Activated T-cell treated with anti-CD3 and anti-CD28 coated beads for 24 hours (primary cell): ENCODE measurements around the gene HSP90AA1.
"Not testable (repeated sequence)": the region's sequence is repeated elsewhere in the genome, so short reads cannot be mapped to it uniquely, and the experiment has no call there.

Experiments
- DNase-seq: peaks from one replicate; pipeline ENCODE4 v3.0.0-alpha.2; 2020; ENCODE audit warnings: low read depth

HSP90AA1 gene

GRCh38 chr14:102094101-102094500, 7.3 kb upstream of the HSP90AA1 start:
- no peak for DNase-seq

- DNase-seq = no peak
Measured at GRCh38 chr14:102092806-102093205, 6.0 kb upstream of the HSP90AA1 start.

GRCh38 chr14:102090713-102091112, 3.9 kb upstream of the HSP90AA1 start:
- DNase-seq = no peak

GRCh38 chr14:102089621-102090343, 2.9 kb upstream of the HSP90AA1 start:
- no peak for DNase-seq

GRCh38 chr14:102088012-102088792, 1.4 kb upstream of the HSP90AA1 start:
- peak; percentile 54 for DNase-seq

- no peak for DNase-seq
Measured at GRCh38 chr14:102087762-102088011, 843 bp upstream of the HSP90AA1 start.

- no peak for DNase-seq
Measured at GRCh38 chr14:102086709-102086971, 204 bp downstream of the HSP90AA1 start.

- DNase-seq = peak; percentile 26
Measured at GRCh38 chr14:102085948-102086708, 716 bp downstream of the HSP90AA1 start.

- no peak for DNase-seq
Measured at GRCh38 chr14:102085488-102085887, 1.4 kb downstream of the HSP90AA1 start.

GRCh38 chr14:102084931-102085330, 1.9 kb downstream of the HSP90AA1 start:
- no peak for DNase-seq

GRCh38 chr14:102084522-102084921, 2.3 kb downstream of the HSP90AA1 start:
- DNase-seq = not testable (repeated sequence)

- no peak for DNase-seq
Measured at GRCh38 chr14:102081231-102082080, 5.4 kb downstream of the HSP90AA1 start.

GRCh38 chr14:102080183-102081080, 6.4 kb downstream of the HSP90AA1 start:
- DNase-seq = no peak

- no peak for DNase-seq
Measured at GRCh38 chr14:102079700-102079979, 7.2 kb downstream of the HSP90AA1 start.

- DNase-seq = no peak
Measured at GRCh38 chr14:102078831-102079699, 7.8 kb downstream of the HSP90AA1 start.

GRCh38 chr14:102078361-102078791, 8.5 kb downstream of the HSP90AA1 start:
- DNase-seq = not testable (repeated sequence)

- no peak for DNase-seq
Measured at GRCh38 chr14:102077382-102077709, 9.5 kb downstream of the HSP90AA1 start.

GRCh38 chr14:102075155-102075554, 11.7 kb downstream of the HSP90AA1 start:
- no peak for DNase-seq

- no peak for DNase-seq
Measured at GRCh38 chr14:102074415-102074964, 12.4 kb downstream of the HSP90AA1 start.

GRCh38 chr14:102071283-102071998, 15.4 kb downstream of the HSP90AA1 start:
- no peak for DNase-seq
